ENCODE data around the gene NGEF. TPM values are rescaled to one million over a fixed set of nuclear protein-coding genes. Genes with fewer than 3 reads are reported as not detected.
A peak's percentile ranks its signal among the peaks of the same experiment; 100 is the strongest.
"Not testable (repeated sequence)": the region's sequence is repeated elsewhere in the genome, so short reads cannot be mapped to it uniquely, and the experiment has no call there.

The NGEF gene
- total and polyA plus RNA-seq, 2 donors, result 4.1 to 4.2 TPM

DNA sequence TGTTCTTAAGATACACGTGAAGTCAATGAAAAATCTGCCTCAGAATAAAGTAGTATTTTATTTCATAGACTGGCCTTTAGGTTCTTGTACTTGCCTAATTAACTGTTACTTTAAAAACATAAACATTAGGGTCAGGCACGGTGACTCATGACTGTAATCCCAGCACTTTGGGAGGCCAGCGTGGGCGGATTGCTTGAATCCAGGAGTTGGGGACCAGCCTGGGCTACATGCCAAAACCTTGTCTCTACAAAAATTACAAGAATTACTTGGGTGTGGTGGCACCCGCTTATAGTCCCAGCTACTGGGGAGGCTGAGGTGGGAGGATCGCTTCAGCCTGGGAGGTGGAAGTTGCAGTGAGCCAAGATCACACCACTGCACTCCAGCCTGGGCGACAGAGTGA is 159.0 kb downstream of the NGEF start:
- H3K4me3 ChIP-seq (ENCODE audit: low read depth, low read length), result no peak overlapping the region
- no peaks in the 10 kb centered on the region for H3K4me1 ChIP-seq (ENCODE audit: insufficient read depth)
- 39% methylated on average over 7 of the region's 7 CpGs for WGBS
- H3K27ac ChIP-seq (ENCODE audit: low read depth), result no peak overlapping the region
- DNase-seq (ENCODE audit: extremely low spot score), result no peak
- H3K36me3 ChIP-seq (ENCODE audit: insufficient read depth), result peaks cover 3% of the 10 kb centered on the region

GRCh38 chr2:232852676-232853075 is 160.4 kb downstream of the NGEF start:
- no peak for DNase-seq (ENCODE audit: extremely low spot score)
- H3K4me3 ChIP-seq (ENCODE audit: low read depth, low read length), result no peak overlapping the region
- WGBS, result 54% methylated on average over 2 of the region's 2 CpGs
- peaks cover 4% of the 10 kb centered on the region for H3K36me3 ChIP-seq (ENCODE audit: insufficient read depth)
- H3K27ac ChIP-seq (ENCODE audit: low read depth), result no peak overlapping the region
- no peaks in the 10 kb centered on the region for H3K4me1 ChIP-seq (ENCODE audit: insufficient read depth)

DNA sequence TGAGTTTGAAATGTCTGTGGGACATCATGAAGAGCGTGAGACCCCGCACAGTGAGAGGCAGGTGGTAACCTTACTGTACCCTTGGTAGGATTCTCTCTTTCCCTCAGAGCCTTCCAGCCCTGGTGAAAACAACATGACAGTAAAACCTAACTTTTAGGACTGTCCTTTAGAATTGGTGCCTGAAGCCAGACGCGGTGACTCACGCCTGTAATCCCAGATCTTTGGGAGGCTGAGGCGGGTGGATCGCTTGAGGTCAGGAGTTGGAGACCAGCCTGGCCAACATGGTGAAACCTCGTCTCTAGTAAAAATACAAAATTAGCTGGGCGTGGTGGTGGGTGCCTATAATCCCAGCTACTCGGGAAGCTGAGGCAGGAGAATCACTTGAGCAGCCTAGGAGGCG is 161.0 kb downstream of the NGEF start:
- DNase-seq (ENCODE audit: extremely low spot score); H3K4me3 ChIP-seq (ENCODE audit: low read depth, low read length); H3K36me3 ChIP-seq (ENCODE audit: insufficient read depth); H3K27ac ChIP-seq (ENCODE audit: low read depth); H3K4me1 ChIP-seq (ENCODE audit: insufficient read depth): not testable (repeated sequence)
- 90% methylated on average over 11 of the region's 11 CpGs for WGBS

- H3K36me3 ChIP-seq (ENCODE audit: insufficient read depth), result peaks cover 7% of the 10 kb centered on the region
- H3K27ac ChIP-seq (ENCODE audit: low read depth), result no peak overlapping the region
- WGBS, result 90% methylated on average over 3 of the region's 3 CpGs
- H3K4me1 ChIP-seq (ENCODE audit: insufficient read depth), result no peaks in the 10 kb centered on the region
- H3K4me3 ChIP-seq (ENCODE audit: low read depth, low read length), result no peak overlapping the region
- no peak for DNase-seq (ENCODE audit: extremely low spot score)
Observed at GRCh38 chr2:232850039-232850438, 163.0 kb downstream of the NGEF start.

- no peak overlapping the region for H3K27ac ChIP-seq (ENCODE audit: low read depth)
- no peak overlapping the region for H3K4me3 ChIP-seq (ENCODE audit: low read depth, low read length)
- no peak for DNase-seq (ENCODE audit: extremely low spot score)
- H3K36me3 ChIP-seq (ENCODE audit: insufficient read depth), result peaks cover 14% of the 10 kb centered on the region
- H3K4me1 ChIP-seq (ENCODE audit: insufficient read depth), result no peaks in the 10 kb centered on the region
Observed at GRCh38 chr2:232846055-232846454, 167.0 kb downstream of the NGEF start.

DNA sequence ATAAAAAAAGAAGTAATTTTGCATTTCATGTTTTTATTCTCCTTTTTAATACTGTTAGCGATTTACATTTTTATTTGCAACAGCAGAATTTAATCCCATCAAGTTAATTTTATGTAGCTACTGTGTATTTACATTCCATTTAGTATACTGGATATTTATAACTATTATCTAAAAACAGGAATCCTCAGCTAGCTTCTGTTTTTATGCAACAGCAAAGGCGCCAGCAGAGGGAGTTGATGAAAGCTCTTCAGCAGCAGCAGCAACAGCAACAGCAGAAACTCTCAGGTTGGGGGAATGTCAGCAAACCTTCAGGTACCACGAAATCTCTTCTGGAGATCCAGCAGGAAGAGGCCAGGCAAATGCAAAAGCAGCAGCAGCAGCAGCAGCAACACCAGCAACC is 169.2 kb downstream of the NGEF start:
- Histone ChIP-seq H3K36me3 (ENCODE audit: insufficient read depth) (peaks cover 17% of the 10 kb centered on the region), H3K4me3 (ENCODE audit: low read depth, low read length) (no peak overlapping the region), H3K27ac (ENCODE audit: low read depth) (no peak overlapping the region), H3K4me1 (ENCODE audit: insufficient read depth) (no peaks in the 10 kb centered on the region)
- 85% methylated on average over 3 of the region's 3 CpGs for WGBS
- DNase-seq (ENCODE audit: extremely low spot score), result no peak

- H3K36me3 ChIP-seq (ENCODE audit: insufficient read depth), result peaks cover 15% of the 10 kb centered on the region
- WGBS, result 75% methylated on average over 2 of the region's 2 CpGs
- no peak overlapping the region for H3K27ac ChIP-seq (ENCODE audit: low read depth)
- no peaks in the 10 kb centered on the region for H3K4me1 ChIP-seq (ENCODE audit: insufficient read depth)
- no peak overlapping the region for H3K4me3 ChIP-seq (ENCODE audit: low read depth, low read length)
- no peak for DNase-seq (ENCODE audit: extremely low spot score)
Observed at GRCh38 chr2:232842689-232843088, 170.4 kb downstream of the NGEF start.

DNA sequence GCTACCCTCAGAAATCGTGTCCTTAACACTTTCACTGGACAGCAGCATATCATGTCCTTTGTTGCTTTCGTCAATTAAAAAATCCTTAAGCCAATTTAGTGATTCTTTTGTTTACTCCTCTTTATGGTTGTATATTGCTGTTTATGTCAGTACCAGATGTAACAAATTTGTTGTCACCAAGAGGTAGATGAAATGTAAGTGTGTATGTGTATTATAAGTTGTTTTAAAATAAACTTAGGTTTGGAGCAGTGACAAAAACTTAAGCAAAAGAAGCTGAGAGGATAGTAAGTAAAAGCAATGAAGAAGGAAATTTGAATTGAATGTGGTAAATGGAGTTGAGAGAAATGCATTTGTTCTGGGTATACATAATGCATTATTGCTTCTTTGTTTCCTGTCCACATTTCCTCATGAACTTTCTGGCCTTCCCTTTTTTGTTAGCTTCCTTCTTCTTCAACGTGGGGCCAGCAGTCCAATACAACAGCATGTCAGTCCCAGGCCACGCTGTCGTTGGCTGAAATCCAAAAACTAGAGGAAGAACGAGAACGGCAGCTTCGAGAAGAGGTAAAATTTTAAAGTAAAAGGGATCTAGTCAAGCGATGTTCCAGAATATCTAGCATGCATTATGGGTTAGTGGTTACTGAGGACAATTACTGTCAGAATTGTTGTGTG is 173.5 kb downstream of the NGEF start:
- Histone ChIP-seq H3K4me1 (ENCODE audit: insufficient read depth) (no peaks in the 10 kb centered on the region), H3K36me3 (ENCODE audit: insufficient read depth) (peaks cover 10% of the 10 kb centered on the region), H3K4me3 (ENCODE audit: low read depth, low read length) (no peak overlapping the region), H3K27ac (ENCODE audit: low read depth) (no peak overlapping the region)
- peak; percentile 7 for DNase-seq (ENCODE audit: extremely low spot score)
- WGBS, result 40% methylated on average over 9 of the region's 9 CpGs

GRCh38 chr2:232838406-232838874 is 174.6 kb downstream of the NGEF start:
- Histone ChIP-seq H3K36me3 (ENCODE audit: insufficient read depth) (peaks cover 5% of the 10 kb centered on the region), H3K27ac (ENCODE audit: low read depth) (no peak overlapping the region), H3K4me3 (ENCODE audit: low read depth, low read length) (no peak overlapping the region), H3K4me1 (ENCODE audit: insufficient read depth) (no peaks in the 10 kb centered on the region)
- 61% methylated on average over 2 of the region's 2 CpGs for WGBS
- DNase-seq (ENCODE audit: extremely low spot score), result no peak

DNA sequence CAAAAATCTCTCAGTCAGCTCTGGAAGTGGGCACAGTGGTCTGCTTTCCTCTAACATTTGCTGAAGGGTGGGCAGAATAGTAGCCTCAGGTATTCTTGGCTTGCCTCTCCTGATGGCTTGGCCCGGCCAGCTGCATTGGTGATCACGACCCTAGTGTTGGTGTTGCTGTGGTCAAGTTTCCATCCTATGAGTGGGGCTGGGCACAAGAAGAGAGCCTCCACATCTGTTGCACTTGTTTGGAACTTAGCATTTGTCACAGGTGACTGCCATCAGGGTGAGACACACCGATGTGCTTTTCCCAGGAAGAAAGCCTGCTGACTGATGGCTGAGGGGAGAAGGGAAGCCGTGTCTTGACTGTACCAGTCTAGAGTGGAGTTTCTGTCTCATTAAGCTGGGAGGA is 176.1 kb downstream of the NGEF start:
- no peak overlapping the region for H3K27ac ChIP-seq (ENCODE audit: low read depth)
- H3K4me3 ChIP-seq (ENCODE audit: low read depth, low read length), result no peak overlapping the region
- no peaks in the 10 kb centered on the region for H3K4me1 ChIP-seq (ENCODE audit: insufficient read depth)
- DNase-seq (ENCODE audit: extremely low spot score), result no peak
- peaks cover 5% of the 10 kb centered on the region for H3K36me3 ChIP-seq (ENCODE audit: insufficient read depth)
- WGBS, result 96% methylated on average over 4 of the region's 4 CpGs

- 64% methylated on average over 14 of the region's 14 CpGs for WGBS
- Histone ChIP-seq H3K4me3 (ENCODE audit: low read depth, low read length) (no peak overlapping the region), H3K4me1 (ENCODE audit: insufficient read depth) (no peaks in the 10 kb centered on the region), H3K27ac (ENCODE audit: low read depth) (no peak overlapping the region), H3K36me3 (ENCODE audit: insufficient read depth) (peaks cover 5% of the 10 kb centered on the region)
- no peak for DNase-seq (ENCODE audit: extremely low spot score)
Observed at GRCh38 chr2:232835687-232836208, 177.3 kb downstream of the NGEF start.

GRCh38 chr2:232833830-232834229 is 179.2 kb downstream of the NGEF start:
- Histone ChIP-seq H3K27ac (ENCODE audit: low read depth) (no peak overlapping the region), H3K4me3 (ENCODE audit: low read depth, low read length) (no peak overlapping the region), H3K4me1 (ENCODE audit: insufficient read depth) (no peaks in the 10 kb centered on the region), H3K36me3 (ENCODE audit: insufficient read depth) (peaks cover 2% of the 10 kb centered on the region)
- DNase-seq (ENCODE audit: extremely low spot score), result no peak
- WGBS, result 97% methylated on average over 1 of the region's 1 CpG

- DNase-seq (ENCODE audit: extremely low spot score), result no peak
- WGBS, result 83% methylated on average over 3 of the region's 3 CpGs
- no peak overlapping the region for H3K27ac ChIP-seq (ENCODE audit: low read depth)
- peaks cover 2% of the 10 kb centered on the region for H3K36me3 ChIP-seq (ENCODE audit: insufficient read depth)
- H3K4me3 ChIP-seq (ENCODE audit: low read depth, low read length), result no peak overlapping the region
- no peaks in the 10 kb centered on the region for H3K4me1 ChIP-seq (ENCODE audit: insufficient read depth)
Observed at GRCh38 chr2:232831496-232831895, 181.6 kb downstream of the NGEF start.

DNA sequence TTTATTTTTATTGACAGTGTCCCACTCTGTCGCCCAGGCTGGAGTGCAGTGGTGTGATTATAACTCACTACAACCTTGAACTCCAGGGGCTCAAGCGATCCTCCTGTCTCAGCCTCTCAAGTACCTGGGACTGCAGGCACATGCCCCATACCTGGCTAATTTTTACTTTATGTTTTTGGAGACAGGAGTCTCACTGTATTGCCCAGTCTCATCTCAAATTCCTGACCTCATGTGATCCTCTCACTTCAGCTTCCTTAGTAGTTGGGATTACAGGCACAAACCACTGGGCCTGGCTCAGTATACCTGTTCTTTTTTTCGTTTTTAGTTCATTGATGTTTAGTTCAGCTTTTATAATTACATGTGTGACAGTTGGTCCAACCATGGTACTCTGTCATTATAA is 183.1 kb downstream of the NGEF start:
- no peak overlapping the region for H3K27ac ChIP-seq (ENCODE audit: low read depth)
- 97% methylated on average over 3 of the region's 3 CpGs for WGBS
- peaks cover 2% of the 10 kb centered on the region for H3K36me3 ChIP-seq (ENCODE audit: insufficient read depth)
- no peak overlapping the region for H3K4me3 ChIP-seq (ENCODE audit: low read depth, low read length)
- no peak for DNase-seq (ENCODE audit: extremely low spot score)
- no peaks in the 10 kb centered on the region for H3K4me1 ChIP-seq (ENCODE audit: insufficient read depth)

All from urinary bladder (tissue), 4 donors.